Type B pancreatic cell (in vitro differentiated cells): ENCODE measurements around the gene RASGEF1C. TPM values are rescaled to one million over a fixed set of nuclear protein-coding genes. Genes with fewer than 3 reads are reported as not detected.
A peak's percentile ranks its signal among the peaks of the same experiment; 100 is the strongest.

Source experiments
- DNase-seq: peaks from one replicate; pipeline ENCODE4 v3.0.0; 2021; ENCODE audit warnings: mixed read lengths; ENCODE audit not compliant: unreplicated experiment; ENCODE audit errors: extremely low spot score
- H3K27ac Mint-ChIP-seq: 2 replicates; pipeline ENCODE4 v1.8.0; 2021; ENCODE audit warnings: mild to moderate bottlenecking, mixed read lengths
- H3K27me3 Mint-ChIP-seq: 2 replicates; pipeline ENCODE4 v1.8.0; 2021; ENCODE audit warnings: mixed read lengths
- H3K36me3 Mint-ChIP-seq: 2 replicates; pipeline ENCODE4 v1.8.0; 2021; ENCODE audit warnings: mixed read lengths
- H3K4me1 Mint-ChIP-seq: one replicate; pipeline ENCODE4 v1.8.0; 2021; ENCODE audit warnings: mixed read lengths; ENCODE audit not compliant: unreplicated experiment
- H3K4me3 Mint-ChIP-seq: 2 replicates; pipeline ENCODE4 v1.8.0; 2021; ENCODE audit warnings: mild to moderate bottlenecking, mixed read lengths
- H3K9me3 Mint-ChIP-seq: 2 replicates; pipeline ENCODE4 v1.8.0; 2021; ENCODE audit warnings: mixed read lengths
- CTCF ChIP-seq: fragments of 200-600 bp; sonication (generic); conservative IDR thresholded peaks from 2 replicates; pipeline ENCODE4 v1.5.0; 2021; ENCODE audit warnings: antibody characterized with exemption, mild to moderate bottlenecking
- total RNA-seq: library from RNA; stranded (reverse); gene quantifications from 2 replicates; pipeline ENCODE4 v1.2.1, GENCODE V29; 2021; ENCODE audit warnings: low replicate concordance

RASGEF1C gene
- total RNA-seq, 1 donor from 2014 or later, result 0.77 TPM

DNA sequence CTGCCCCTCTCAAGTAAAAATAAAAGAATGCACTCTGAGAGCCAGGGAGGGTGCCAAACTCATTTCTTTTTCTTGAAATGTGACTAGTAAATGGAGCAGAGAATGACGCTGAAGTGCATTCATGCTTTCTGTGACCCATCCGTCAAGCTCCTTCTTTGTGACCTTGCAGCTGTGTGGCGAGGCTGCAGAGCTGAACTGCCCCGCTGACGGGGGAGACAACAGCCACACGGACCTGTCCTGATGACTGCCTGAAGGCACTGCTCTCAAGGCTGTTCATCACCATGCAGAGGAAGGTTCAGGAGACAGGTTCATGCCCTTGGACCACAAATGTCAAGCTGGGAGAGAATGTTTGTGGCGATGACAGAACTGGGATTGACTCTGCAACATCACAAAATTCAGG, 21.0 kb upstream of the RASGEF1C start:
- Mint-ChIP-seq H3K36me3 (peaks cover 9% of the 10 kb centered on the region), H3K9me3 (peaks cover 4% of the 10 kb centered on the region), H3K27me3 (no peaks in the 10 kb centered on the region), H3K4me1 (no peaks in the 10 kb centered on the region), H3K27ac (no peak overlapping the region), H3K4me3 (no peak overlapping the region)
- no peak for DNase-seq
- no peak for TF ChIP-seq CTCF

- no peak overlapping the region for H3K27ac Mint-ChIP-seq
- no peak overlapping the region for H3K4me3 Mint-ChIP-seq
- H3K4me1 Mint-ChIP-seq, result no peaks in the 10 kb centered on the region
- peaks cover 15% of the 10 kb centered on the region for H3K9me3 Mint-ChIP-seq
- TF ChIP-seq CTCF, result no peak
- H3K36me3 Mint-ChIP-seq, result peaks cover 11% of the 10 kb centered on the region
- DNase-seq, result no peak
- H3K27me3 Mint-ChIP-seq, result no peaks in the 10 kb centered on the region
These were observed 13.0 kb upstream of the RASGEF1C start for GRCh38 chr5:180222056-180222455.

DNA sequence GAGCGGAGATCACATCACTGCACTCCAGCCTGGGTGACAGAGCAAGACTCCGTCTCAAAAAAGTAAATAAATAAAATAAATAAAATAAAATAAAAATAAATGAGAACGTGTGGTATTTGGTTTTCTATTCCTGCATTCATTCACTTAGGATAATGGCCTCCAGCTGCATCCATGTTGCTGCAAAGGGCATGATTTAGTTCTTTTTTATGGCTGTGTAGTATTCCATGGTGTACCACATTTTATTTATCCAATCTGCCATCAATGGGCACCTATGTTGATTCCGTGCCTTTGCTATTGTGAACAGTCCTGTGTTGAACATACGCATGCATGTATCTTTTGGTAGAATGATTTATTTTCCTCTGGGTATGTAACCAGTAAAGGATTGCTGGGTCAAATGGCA, 8.8 kb upstream of the RASGEF1C start:
- peak; percentile 1 for DNase-seq
- no peak overlapping the region for H3K4me3 Mint-ChIP-seq
- no peak for TF ChIP-seq CTCF
- peaks cover 5% of the 10 kb centered on the region for H3K9me3 Mint-ChIP-seq
- H3K36me3 Mint-ChIP-seq, result peaks cover 5% of the 10 kb centered on the region
- no peaks in the 10 kb centered on the region for H3K4me1 Mint-ChIP-seq
- peaks cover 8% of the 10 kb centered on the region for H3K27me3 Mint-ChIP-seq
- no peak overlapping the region for H3K27ac Mint-ChIP-seq

DNA sequence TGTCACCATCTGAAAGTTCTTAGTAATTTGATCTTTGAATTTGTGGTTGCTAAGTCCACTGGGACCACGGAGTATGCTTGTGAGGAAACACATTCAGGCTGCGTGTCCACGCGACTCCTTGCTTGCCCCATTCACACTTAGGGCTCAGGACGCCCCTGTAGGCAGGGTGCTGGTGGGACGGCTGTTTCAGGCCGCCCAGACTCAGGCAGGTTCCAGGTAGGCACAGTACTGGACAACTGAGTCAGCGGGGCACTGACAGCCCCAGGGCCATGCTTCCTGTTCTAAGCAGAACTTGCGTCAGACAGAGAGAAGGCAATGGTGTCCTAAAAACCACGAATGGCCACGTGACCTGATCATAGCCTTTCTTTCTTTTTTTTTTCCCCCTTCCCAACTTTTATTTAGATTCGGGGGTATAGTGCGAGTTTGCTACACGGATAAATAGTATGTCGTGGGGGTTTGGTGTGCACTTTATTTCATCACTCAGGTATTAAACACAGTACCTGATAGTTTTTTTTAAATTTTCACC, 7.7 kb upstream of the RASGEF1C start:
- Mint-ChIP-seq H3K4me1 (no peaks in the 10 kb centered on the region), H3K4me3 (no peak overlapping the region), H3K27me3 (peaks cover 8% of the 10 kb centered on the region), H3K36me3 (no peaks in the 10 kb centered on the region), H3K27ac (no peak overlapping the region), H3K9me3 (peaks cover 5% of the 10 kb centered on the region)
- TF ChIP-seq CTCF, result no peak
- peak; percentile 51 for DNase-seq

DNA sequence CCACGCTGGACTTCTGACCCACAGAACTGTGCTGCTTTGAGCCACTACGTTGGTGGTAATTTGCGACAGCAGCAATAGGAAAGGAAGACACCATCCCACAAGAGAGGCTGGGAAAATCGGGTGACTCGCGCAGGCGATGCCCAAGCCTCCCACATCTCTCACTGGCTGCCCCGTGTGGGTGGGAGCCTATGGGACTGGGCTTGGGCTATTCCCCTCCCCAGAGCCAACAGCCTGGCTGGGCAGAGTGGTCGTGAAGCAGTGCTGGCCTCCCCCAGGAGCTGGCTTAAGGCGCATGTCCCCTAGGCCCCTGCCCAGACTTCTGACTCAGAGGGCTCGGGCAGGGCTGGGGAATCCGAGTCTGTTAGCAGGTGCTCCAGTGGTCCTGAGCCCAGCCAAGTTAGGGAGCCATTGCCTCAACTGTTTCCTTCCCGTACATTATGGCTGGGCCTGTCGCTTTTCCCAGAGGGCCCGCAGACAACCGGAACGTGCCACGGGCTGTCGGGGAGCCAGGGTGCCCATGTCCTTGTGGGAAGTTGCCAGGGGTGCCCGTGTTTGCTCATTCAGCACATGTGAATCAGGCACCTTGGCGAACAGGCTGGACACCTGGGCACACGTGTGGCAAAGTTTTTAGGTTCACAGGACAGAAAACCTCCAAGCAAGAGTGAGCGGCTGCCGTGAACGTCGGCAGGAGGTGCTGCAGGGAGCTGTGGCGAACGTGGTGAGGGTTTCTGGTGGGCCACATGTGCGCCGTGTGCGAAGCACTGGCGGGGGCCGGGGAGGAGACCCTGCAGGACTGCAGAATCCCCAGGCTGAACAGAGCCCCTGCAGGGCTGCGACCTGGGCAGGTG, 7.0 kb upstream of the RASGEF1C start:
- Mint-ChIP-seq H3K9me3 (peaks cover 5% of the 10 kb centered on the region), H3K27me3 (peaks cover 8% of the 10 kb centered on the region), H3K27ac (no peak overlapping the region), H3K4me3 (no peak overlapping the region), H3K4me1 (no peaks in the 10 kb centered on the region), H3K36me3 (no peaks in the 10 kb centered on the region)
- no peak for TF ChIP-seq CTCF
- peak; percentile 56 for DNase-seq
